Loucy (cell line): ENCODE measurements around the gene REEP1.
"Not testable (repeated sequence)": the region's sequence is repeated elsewhere in the genome, so short reads cannot be mapped to it uniquely, and the experiment has no call there.

Experiments
- CTCF ChIP-seq: fragments of 200-600 bp; sonication (generic); conservative IDR thresholded peaks from 2 replicates; pipeline ENCODE4 v1.5.1; 2014; ENCODE audit warnings: mild to moderate bottlenecking, antibody characterized with exemption, low read length
- EZH2phosphoT487 ChIP-seq: fragments of 200-600 bp; IDR thresholded peaks from 2 replicates; pipeline ENCODE4 v1.6.1; 2018; ENCODE audit warnings: antibody characterized with exemption, mild to moderate bottlenecking, moderate library complexity, borderline replicate concordance

- not testable (repeated sequence) for TF ChIP-seq CTCF, EZH2phosphoT487
Observed at GRCh38 chr2:86228574-86228973, 108.9 kb downstream of the REEP1 start.
